GM12872 (cell line): ENCODE measurements around the gene ARL8B.
A peak's percentile ranks its signal among the peaks of the same experiment; 100 is the strongest.

ENCODE experiments used
- TF ChIP-seq, protein P1 (sequence below): IDR thresholded peaks from 3 replicates; pipeline ENCODE4 v1.5.1; 2011; ENCODE audit warnings: low read depth, mild to moderate bottlenecking, low read length, moderate library complexity; ENCODE audit not compliant: insufficient read depth

Gene ARL8B

DNA sequence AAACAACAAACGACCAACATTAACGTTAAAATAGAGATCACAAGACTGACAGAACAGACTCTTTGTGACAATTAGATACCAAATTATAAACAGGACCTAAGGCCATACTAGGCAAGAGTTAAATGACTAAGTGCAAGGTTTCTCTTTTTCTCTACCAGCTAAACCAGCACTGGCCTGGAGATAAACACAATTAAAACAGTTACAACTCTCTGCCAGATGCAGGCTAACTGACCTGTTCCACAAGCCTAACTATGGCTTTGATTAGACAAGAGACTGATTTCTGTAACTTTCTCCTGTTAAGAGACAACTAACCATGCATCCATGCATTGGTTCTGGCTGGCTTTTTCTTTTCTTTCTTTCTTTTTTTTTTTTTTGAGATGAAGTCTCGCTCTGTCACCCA is 1.6 kb upstream of the ARL8B start:
- TF ChIP-seq, protein P1, sequence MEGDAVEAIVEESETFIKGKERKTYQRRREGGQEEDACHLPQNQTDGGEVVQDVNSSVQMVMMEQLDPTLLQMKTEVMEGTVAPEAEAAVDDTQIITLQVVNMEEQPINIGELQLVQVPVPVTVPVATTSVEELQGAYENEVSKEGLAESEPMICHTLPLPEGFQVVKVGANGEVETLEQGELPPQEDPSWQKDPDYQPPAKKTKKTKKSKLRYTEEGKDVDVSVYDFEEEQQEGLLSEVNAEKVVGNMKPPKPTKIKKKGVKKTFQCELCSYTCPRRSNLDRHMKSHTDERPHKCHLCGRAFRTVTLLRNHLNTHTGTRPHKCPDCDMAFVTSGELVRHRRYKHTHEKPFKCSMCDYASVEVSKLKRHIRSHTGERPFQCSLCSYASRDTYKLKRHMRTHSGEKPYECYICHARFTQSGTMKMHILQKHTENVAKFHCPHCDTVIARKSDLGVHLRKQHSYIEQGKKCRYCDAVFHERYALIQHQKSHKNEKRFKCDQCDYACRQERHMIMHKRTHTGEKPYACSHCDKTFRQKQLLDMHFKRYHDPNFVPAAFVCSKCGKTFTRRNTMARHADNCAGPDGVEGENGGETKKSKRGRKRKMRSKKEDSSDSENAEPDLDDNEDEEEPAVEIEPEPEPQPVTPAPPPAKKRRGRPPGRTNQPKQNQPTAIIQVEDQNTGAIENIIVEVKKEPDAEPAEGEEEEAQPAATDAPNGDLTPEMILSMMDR: no peak

DNA sequence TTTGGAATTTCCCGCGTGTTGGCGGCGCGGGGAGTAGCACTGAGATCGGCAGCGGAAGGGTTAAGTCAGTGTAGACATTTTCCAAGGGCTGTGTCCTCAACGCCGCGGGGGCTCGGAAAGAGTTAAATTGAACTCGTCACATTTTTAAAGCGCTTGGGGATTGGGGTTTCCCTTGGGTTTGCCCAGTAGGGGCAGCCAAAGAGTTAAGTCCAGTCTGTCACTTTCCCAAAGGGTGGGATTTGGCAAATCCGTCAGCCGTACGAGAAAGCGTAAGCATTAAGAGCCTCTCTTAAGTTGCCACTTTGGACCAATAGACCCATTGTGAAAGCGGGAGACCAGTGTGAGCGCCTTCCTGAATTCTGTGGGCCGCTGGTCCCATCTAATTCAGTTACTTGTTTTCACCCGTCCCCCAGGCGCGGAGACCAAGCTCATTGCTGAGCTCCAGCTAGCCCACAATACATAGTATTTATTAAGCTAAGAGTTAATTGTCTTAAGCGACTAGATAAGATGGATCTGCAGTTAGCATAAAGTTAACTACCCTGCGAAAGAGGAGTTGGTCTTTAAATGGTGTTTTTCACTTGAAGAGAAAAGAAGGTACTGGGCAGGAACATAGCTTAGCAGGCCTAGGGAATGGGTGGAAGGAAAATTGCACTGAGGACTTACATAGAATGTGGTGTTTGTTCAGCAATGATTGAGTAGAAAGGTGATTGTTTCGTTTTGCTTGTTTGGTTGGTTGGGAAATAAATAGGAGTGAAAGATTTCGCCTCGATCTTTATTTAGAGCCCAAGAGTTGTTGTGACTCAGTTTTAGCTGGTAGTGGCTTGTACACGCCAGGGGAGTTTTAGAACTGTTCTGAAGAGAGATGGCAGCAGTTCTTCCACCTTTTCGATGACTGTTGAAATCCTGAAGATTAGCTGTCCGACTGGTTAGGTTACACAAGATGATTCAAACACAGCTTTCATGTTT is 932 bp downstream of the ARL8B start:
- TF ChIP-seq, protein P1: peak; percentile 15; the same call in 1 of the 3 replicates

DNA sequence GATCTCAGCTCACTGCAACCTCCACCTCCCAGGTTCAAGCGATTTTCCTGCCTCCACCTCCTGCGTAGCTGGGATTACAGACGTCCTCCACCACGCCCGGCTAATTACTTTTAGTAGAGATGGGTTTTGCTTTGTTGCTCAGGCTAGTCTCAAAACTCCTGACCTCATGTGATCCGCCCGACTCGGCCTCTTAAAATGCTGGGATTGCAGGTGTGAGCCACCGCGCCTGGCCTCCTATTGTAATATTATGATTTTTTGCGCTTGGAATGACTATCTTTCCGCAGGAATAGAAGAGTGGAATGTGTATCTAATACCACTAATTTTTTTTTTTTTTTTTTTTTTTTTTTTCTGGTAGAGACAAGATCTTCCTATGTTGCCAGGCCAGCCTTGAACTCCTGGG is 1.8 kb downstream of the ARL8B start:
- TF ChIP-seq, protein P1: no peak

DNA sequence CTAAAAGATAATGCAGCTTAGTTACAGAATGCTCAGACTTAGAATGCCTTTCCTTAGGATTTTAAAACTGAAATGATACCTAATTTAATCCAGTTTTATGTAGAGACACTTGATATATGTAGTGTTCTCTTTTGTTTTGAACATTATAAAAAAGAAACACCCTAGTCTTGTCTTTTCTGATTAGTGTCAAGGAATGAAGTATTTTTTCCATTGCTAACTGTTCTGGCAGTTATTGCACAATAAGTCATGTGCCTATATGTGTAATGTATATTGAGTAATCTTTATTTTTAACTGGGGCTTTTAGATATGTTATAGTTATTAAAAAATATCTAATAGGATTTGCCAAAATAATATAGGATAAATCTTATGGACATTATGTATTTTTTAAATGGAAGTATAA is 4.5 kb downstream of the ARL8B start:
- TF ChIP-seq, protein P1: no peak

DNA sequence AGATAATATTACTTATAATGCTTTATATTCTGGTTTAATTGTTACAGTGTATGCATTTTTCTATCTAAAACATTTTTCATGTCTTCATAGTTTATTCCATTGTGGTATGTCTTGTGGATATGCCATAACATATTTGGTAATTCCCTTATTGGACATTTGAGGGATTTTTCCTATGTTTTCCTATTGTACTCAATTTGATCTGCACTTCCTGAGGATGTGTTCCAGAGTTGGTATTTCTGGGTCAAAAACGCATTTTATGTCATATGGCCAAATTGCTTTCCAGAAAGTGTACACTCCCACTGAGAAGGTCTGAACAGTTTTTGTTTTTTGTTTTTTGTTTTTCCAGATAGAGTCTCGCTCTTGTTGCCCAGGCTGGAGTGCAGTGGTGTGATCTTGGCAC is 6.8 kb downstream of the ARL8B start:
- TF ChIP-seq, protein P1: no peak

DNA sequence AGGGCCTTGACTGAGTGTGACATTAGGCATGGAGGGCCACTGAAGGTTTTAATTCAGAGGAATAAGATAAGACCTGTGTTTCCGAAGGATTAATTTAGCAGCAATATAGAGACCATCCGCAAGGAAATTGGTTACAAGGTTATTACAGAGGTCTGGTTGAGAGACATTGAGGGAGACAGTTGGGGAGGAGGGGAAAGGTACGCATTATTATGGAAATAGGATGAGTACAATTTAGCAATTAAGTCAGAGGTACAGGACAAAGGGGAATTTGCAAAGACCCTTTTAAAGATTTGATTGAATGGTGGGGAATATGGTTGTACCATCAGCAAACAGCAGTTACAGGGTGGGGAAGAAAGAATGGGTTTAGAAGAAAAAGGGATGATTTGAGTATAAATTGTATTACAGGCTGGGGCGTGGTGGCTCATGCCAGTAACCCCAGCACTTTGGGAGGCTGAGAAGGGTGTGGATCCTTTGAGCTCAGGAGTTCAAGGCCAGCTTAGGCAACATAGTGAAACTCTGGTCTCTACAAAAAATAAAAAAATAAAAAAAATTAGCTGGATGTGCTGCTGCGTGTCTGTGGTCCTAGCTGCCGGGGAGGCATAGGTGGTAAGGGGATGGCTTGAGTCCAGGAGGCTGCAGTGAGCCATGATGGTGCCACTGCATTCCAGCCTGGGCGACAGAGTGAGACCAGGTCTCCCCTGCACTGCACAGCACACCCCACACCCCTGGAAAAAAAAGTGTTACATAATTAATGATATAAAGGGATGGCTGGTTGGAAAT is 11.3 kb downstream of the ARL8B start:
- TF ChIP-seq, protein P1: no peak

DNA sequence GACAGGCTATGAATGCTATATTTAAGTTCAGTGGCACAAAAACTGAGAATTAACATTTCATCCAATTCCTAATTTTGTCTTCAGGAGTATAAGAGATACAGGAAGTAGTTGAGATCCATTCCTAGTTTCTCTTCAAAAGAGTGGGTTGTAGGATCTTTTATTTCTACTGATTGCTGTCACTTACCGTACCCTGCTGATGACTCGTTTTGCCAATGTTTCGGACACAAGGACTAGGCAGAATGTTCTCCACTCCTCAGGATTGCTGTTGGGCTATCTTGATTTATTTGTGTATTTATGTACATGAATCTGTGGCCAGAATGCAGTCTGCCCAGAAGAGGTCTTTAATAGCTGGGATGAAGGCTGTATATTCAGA is 11.9 kb downstream of the ARL8B start:
- TF ChIP-seq, protein P1: no peak
